IPS-18a (cell line): ENCODE measurements around the gene SERPINC1.
"Not testable (repeated sequence)": the region's sequence is repeated elsewhere in the genome, so short reads cannot be mapped to it uniquely, and the experiment has no call there.

Source experiments
- H3K27ac ChIP-seq: one replicate; pipeline ENCODE4 v1.5.1; 2013; ENCODE audit warnings: low read length
- H3K27me3 ChIP-seq: one replicate; pipeline ENCODE4 v1.6.1; 2013; ENCODE audit warnings: mild to moderate bottlenecking, low read length; ENCODE audit not compliant: control insufficient read depth, insufficient read depth
- H3K36me3 ChIP-seq: one replicate; pipeline ENCODE4 v1.6.1; 2013; ENCODE audit warnings: low read depth, low read length; ENCODE audit not compliant: control insufficient read depth
- H3K4me1 ChIP-seq: one replicate; pipeline ENCODE4 v1.6.1; 2013; ENCODE audit warnings: low read depth, low read length; ENCODE audit not compliant: control insufficient read depth
- H3K4me3 ChIP-seq: one replicate; pipeline ENCODE4 v1.5.1; 2013; ENCODE audit warnings: low read length
- H3K9ac ChIP-seq: one replicate; pipeline ENCODE4 v1.6.1; 2013; ENCODE audit warnings: mild to moderate bottlenecking, low read length, moderate library complexity
- H3K9me3 ChIP-seq: one replicate; pipeline ENCODE4 v1.6.1; 2013; ENCODE audit warnings: low read depth, low read length; ENCODE audit not compliant: control insufficient read depth

The SERPINC1 gene

GRCh38 chr1:173888749-173889148, 28.4 kb downstream of the SERPINC1 start:
- H3K4me1 ChIP-seq, result peaks cover 32% of the 10 kb centered on the region
- H3K27ac ChIP-seq, result peak overlapping the region; percentile 24
- H3K36me3 ChIP-seq, result peaks cover 10% of the 10 kb centered on the region
- no peaks in the 10 kb centered on the region for H3K27me3 ChIP-seq
- H3K4me3 ChIP-seq, result peak overlapping the region; percentile 10
- no peaks in the 10 kb centered on the region for H3K9me3 ChIP-seq
- no peak overlapping the region for H3K9ac ChIP-seq

GRCh38 chr1:173887627-173888026, 29.5 kb downstream of the SERPINC1 start:
- Histone ChIP-seq H3K27ac (peak overlapping the region; percentile 30), H3K36me3 (peaks cover 10% of the 10 kb centered on the region), H3K4me3 (no peak overlapping the region), H3K9ac (no peak overlapping the region), H3K4me1 (peaks cover 32% of the 10 kb centered on the region), H3K27me3 (no peaks in the 10 kb centered on the region), H3K9me3 (no peaks in the 10 kb centered on the region)

- Histone ChIP-seq H3K9ac (no peak overlapping the region), H3K9me3 (no peaks in the 10 kb centered on the region), H3K27ac (no peak overlapping the region), H3K36me3 (peaks cover 10% of the 10 kb centered on the region), H3K4me1 (peaks cover 32% of the 10 kb centered on the region), H3K4me3 (no peak overlapping the region), H3K27me3 (no peaks in the 10 kb centered on the region)
Observed at GRCh38 chr1:173886746-173887611, 30.1 kb downstream of the SERPINC1 start.

GRCh38 chr1:173884701-173885100, 32.4 kb downstream of the SERPINC1 start:
- no peaks in the 10 kb centered on the region for H3K9me3 ChIP-seq
- H3K27ac ChIP-seq, result no peak overlapping the region
- no peak overlapping the region for H3K9ac ChIP-seq
- H3K27me3 ChIP-seq, result no peaks in the 10 kb centered on the region
- H3K36me3 ChIP-seq, result peaks cover 10% of the 10 kb centered on the region
- peaks cover 24% of the 10 kb centered on the region for H3K4me1 ChIP-seq
- no peak overlapping the region for H3K4me3 ChIP-seq

- H3K27ac ChIP-seq, H3K4me1 ChIP-seq, H3K9ac ChIP-seq, H3K9me3 ChIP-seq, H3K27me3 ChIP-seq, H3K4me3 ChIP-seq: not testable (repeated sequence)
- H3K36me3 ChIP-seq, result peaks cover 18% of the 10 kb centered on the region
Observed at GRCh38 chr1:173881117-173881516, 36.0 kb downstream of the SERPINC1 start.

GRCh38 chr1:173878251-173878650, 38.9 kb downstream of the SERPINC1 start:
- H3K27ac ChIP-seq, result no peak overlapping the region
- no peak overlapping the region for H3K4me3 ChIP-seq
- H3K27me3 ChIP-seq, result no peaks in the 10 kb centered on the region
- H3K4me1 ChIP-seq, result no peaks in the 10 kb centered on the region
- peaks cover 19% of the 10 kb centered on the region for H3K36me3 ChIP-seq
- H3K9ac ChIP-seq, result no peak overlapping the region
- no peaks in the 10 kb centered on the region for H3K9me3 ChIP-seq

GRCh38 chr1:173876732-173877131, 40.4 kb downstream of the SERPINC1 start:
- no peak overlapping the region for H3K9ac ChIP-seq
- H3K4me3 ChIP-seq, result no peak overlapping the region
- H3K36me3 ChIP-seq, result peaks cover 19% of the 10 kb centered on the region
- H3K27me3 ChIP-seq, result no peaks in the 10 kb centered on the region
- no peaks in the 10 kb centered on the region for H3K9me3 ChIP-seq
- H3K4me1 ChIP-seq, result no peaks in the 10 kb centered on the region
- H3K27ac ChIP-seq, result no peak overlapping the region

GRCh38 chr1:173871500-173871899, 45.6 kb downstream of the SERPINC1 start:
- Histone ChIP-seq H3K9me3 (peaks cover 4% of the 10 kb centered on the region), H3K4me1 (peaks cover 6% of the 10 kb centered on the region), H3K36me3 (peaks cover 29% of the 10 kb centered on the region), H3K27me3 (no peaks in the 10 kb centered on the region), H3K4me3 (no peak overlapping the region), H3K27ac (no peak overlapping the region), H3K9ac (no peak overlapping the region)

- Histone ChIP-seq H3K4me1 (peaks cover 6% of the 10 kb centered on the region), H3K27ac (no peak overlapping the region), H3K9ac (no peak overlapping the region), H3K36me3 (peaks cover 32% of the 10 kb centered on the region), H3K27me3 (no peaks in the 10 kb centered on the region), H3K9me3 (peaks cover 4% of the 10 kb centered on the region), H3K4me3 (no peak overlapping the region)
Observed at GRCh38 chr1:173871091-173871490, 46.0 kb downstream of the SERPINC1 start.

GRCh38 chr1:173870252-173871075, 46.7 kb downstream of the SERPINC1 start:
- Histone ChIP-seq H3K9me3 (peaks cover 4% of the 10 kb centered on the region), H3K27ac (no peak overlapping the region), H3K9ac (no peak overlapping the region), H3K27me3 (no peaks in the 10 kb centered on the region), H3K36me3 (peaks cover 38% of the 10 kb centered on the region), H3K4me3 (no peak overlapping the region), H3K4me1 (peaks cover 9% of the 10 kb centered on the region)

- H3K9ac ChIP-seq, result peak overlapping the region; percentile 76
- H3K27me3 ChIP-seq, result no peaks in the 10 kb centered on the region
- peak overlapping the region; percentile 51 for H3K27ac ChIP-seq
- peaks cover 47% of the 10 kb centered on the region for H3K36me3 ChIP-seq
- peaks cover 4% of the 10 kb centered on the region for H3K9me3 ChIP-seq
- peaks cover 15% of the 10 kb centered on the region for H3K4me1 ChIP-seq
- peak overlapping the region; percentile 100 for H3K4me3 ChIP-seq
Observed at GRCh38 chr1:173869021-173869359, 48.1 kb downstream of the SERPINC1 start.
